Peyer's patch (tissue), 4 donors: Measurements from ENCODE around the gene SPACDR.

Source experiments
- POLR2A ChIP-seq, 2 donors: fragments of 450-650 bp; IDR thresholded peaks; one replicate each; pipeline ENCODE4 v1.5.1; 2017; ENCODE audit warnings: antibody characterized with exemption in 2 of 2, mild to moderate bottlenecking in 2 of 2, moderate library complexity in 2 of 2
- TF ChIP-seq, protein P1 (sequence below), 6 experiments: fragments of 450-650 bp in 4 of 6; fragments of 200-600 bp in 2 of 6; sonication (generic) in 1 of 6; IDR thresholded peaks; one replicate each; pipeline ENCODE4 v1.5.1; 2017 to 2019; ENCODE audit warnings: antibody characterized with exemption in 6 of 6, mild to moderate bottlenecking in 3 of 6, moderate library complexity in 1 of 6

DNA sequence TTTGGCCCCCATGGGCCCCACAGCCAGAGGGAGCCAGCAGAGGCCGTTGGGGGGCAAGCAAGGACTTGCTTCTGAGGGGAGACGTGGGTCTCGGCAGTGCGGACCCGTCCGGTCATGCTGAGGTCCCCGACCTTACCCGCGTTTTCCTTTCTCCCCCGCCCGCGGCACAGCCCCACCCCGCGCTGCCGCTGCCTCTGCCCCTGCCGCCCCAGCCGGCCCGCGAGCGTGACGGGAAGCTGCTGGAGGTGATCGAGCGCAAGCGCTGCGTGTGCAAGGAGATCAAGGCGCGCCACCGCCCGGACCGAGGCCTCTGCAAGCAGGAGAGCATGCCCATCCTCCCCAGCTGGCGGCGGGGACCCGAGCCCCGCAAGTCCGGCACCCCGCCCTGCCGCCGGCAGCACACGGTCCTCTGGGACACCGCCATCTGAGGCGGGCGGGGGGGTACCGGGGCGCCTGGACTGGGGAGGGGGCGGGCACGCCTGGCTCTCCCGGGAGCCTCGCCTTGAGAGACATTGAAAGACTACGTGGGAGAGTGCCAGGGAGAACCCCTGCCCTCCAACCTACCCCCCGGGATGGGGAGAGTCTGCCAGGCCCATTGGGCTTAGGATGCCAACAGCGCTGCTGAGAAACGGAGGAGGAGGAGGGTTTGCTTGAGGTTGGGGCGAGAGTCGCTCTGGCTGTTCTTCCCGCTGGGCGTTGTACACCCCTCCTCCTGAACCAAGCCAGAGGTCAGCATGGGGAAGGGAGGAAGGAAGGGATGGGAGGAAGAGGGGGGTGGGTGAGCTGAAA lies 29.6 kb upstream of the SPACDR start:
- TF ChIP-seq, protein P1, sequence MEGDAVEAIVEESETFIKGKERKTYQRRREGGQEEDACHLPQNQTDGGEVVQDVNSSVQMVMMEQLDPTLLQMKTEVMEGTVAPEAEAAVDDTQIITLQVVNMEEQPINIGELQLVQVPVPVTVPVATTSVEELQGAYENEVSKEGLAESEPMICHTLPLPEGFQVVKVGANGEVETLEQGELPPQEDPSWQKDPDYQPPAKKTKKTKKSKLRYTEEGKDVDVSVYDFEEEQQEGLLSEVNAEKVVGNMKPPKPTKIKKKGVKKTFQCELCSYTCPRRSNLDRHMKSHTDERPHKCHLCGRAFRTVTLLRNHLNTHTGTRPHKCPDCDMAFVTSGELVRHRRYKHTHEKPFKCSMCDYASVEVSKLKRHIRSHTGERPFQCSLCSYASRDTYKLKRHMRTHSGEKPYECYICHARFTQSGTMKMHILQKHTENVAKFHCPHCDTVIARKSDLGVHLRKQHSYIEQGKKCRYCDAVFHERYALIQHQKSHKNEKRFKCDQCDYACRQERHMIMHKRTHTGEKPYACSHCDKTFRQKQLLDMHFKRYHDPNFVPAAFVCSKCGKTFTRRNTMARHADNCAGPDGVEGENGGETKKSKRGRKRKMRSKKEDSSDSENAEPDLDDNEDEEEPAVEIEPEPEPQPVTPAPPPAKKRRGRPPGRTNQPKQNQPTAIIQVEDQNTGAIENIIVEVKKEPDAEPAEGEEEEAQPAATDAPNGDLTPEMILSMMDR (IDR thresholded peaks at IDR 0.05): no peak
- TF ChIP-seq POLR2A (IDR thresholded peaks at IDR 0.05): no peak
